Measurements from ENCODE around the gene PWWP2A.

DNA sequence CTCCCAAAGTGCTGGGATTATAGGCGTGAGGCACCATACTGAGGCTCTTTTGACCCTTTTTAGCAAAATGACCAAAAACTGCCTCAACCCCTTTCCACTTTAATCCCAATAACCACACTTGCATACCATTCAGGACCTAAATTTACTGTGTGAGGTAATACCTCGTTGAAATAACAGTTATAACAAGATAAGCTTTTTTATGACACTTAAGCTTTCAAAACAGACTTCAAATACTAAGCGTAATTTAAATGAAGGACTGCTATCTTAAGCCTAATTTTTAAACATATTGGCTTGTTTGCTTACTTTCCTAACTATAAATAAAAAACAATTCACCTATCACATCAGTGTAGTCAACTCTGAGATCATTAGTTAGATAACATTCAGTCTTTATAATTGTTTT lies 37.8 kb downstream of the PWWP2A start:
- TF ChIP-seq FOXM1 (IDR thresholded peaks at IDR 0.05; ENCODE audit: borderline replicate concordance, low read depth): no peak
- no peak for TF ChIP-seq EP300 (IDR thresholded peaks at IDR 0.05; ENCODE audit: borderline replicate concordance)
- TF ChIP-seq, protein P1, sequence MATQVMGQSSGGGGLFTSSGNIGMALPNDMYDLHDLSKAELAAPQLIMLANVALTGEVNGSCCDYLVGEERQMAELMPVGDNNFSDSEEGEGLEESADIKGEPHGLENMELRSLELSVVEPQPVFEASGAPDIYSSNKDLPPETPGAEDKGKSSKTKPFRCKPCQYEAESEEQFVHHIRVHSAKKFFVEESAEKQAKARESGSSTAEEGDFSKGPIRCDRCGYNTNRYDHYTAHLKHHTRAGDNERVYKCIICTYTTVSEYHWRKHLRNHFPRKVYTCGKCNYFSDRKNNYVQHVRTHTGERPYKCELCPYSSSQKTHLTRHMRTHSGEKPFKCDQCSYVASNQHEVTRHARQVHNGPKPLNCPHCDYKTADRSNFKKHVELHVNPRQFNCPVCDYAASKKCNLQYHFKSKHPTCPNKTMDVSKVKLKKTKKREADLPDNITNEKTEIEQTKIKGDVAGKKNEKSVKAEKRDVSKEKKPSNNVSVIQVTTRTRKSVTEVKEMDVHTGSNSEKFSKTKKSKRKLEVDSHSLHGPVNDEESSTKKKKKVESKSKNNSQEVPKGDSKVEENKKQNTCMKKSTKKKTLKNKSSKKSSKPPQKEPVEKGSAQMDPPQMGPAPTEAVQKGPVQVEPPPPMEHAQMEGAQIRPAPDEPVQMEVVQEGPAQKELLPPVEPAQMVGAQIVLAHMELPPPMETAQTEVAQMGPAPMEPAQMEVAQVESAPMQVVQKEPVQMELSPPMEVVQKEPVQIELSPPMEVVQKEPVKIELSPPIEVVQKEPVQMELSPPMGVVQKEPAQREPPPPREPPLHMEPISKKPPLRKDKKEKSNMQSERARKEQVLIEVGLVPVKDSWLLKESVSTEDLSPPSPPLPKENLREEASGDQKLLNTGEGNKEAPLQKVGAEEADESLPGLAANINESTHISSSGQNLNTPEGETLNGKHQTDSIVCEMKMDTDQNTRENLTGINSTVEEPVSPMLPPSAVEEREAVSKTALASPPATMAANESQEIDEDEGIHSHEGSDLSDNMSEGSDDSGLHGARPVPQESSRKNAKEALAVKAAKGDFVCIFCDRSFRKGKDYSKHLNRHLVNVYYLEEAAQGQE (IDR thresholded peaks at IDR 0.05; ENCODE audit: low read depth): no peak
- no peak for TF ChIP-seq RAD21 (IDR thresholded peaks at IDR 0.05; ENCODE audit: low read depth)
- no peak for TF ChIP-seq MAX (IDR thresholded peaks at IDR 0.05)
- no peak for TF ChIP-seq EGR1 (IDR thresholded peaks at IDR 0.05)
- TF ChIP-seq TAF1 (IDR thresholded peaks at IDR 0.05; ENCODE audit: low read depth): no peak
- TF ChIP-seq TEAD4 (IDR thresholded peaks at IDR 0.05): no peak
- no peak for TF ChIP-seq YY1 (IDR thresholded peaks at IDR 0.05; ENCODE audit: low read depth)

Measured in Ishikawa (cell line).